Measurements from ENCODE around the gene ADCY10. TPM values are rescaled to one million over a fixed set of nuclear protein-coding genes. Genes with fewer than 3 reads are reported as not detected.
"Not testable (repeated sequence)": the region's sequence is repeated elsewhere in the genome, so short reads cannot be mapped to it uniquely, and the experiment has no call there.

The ADCY10 gene
- total RNA-seq, 1 donor from 2014 or later, result not detected

DNA sequence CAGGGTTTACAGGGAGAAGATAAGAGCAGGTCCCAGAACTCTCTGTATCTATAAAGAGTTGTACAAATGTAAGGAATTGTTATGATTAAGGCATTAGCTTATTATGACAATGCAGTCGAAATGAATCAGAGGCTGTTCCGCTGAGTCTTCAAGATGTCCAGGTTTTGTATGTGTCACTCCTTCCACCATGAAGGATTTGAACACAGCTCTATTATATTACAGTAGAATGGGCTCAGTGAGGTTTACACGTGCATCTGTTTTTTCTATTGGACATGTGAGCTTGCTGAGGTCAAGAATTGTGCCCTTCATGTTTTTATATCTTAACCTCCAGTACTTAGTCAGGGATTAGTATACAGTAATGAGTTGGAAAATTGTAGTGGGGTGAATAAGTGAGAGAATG lies 105.8 kb downstream of the ADCY10 start:
- Histone ChIP-seq H3K27me3 (no peaks in the 10 kb centered on the region), H3K27ac (no peak overlapping the region), H3K9ac (no peak overlapping the region), H4K20me1 (ENCODE audit: low read depth) (no peaks in the 10 kb centered on the region), H3K4me1 (no peaks in the 10 kb centered on the region), H3K36me3 (no peaks in the 10 kb centered on the region), H3K9me3 (ENCODE audit: low read depth) (peaks cover 4% of the 10 kb centered on the region), H3F3A (ENCODE audit: low read depth) (no peaks in the 10 kb centered on the region), H3K4me3 (no peak overlapping the region), H3K4me2 (no peak overlapping the region), H3K79me2 (ENCODE audit: low read depth) (no peaks in the 10 kb centered on the region), H2AFZ (replicated peaks) (no peak overlapping the region)
- peaks cover 5% of the 10 kb centered on the region for H3K36me3 Mint-ChIP-seq
- peaks cover 32% of the 10 kb centered on the region for H3K9me3 Mint-ChIP-seq
- H3K4me1 Mint-ChIP-seq, result no peaks in the 10 kb centered on the region
- no peak for TF ChIP-seq EZH2 (IDR thresholded peaks at IDR 0.05)
- TF ChIP-seq, protein P1, sequence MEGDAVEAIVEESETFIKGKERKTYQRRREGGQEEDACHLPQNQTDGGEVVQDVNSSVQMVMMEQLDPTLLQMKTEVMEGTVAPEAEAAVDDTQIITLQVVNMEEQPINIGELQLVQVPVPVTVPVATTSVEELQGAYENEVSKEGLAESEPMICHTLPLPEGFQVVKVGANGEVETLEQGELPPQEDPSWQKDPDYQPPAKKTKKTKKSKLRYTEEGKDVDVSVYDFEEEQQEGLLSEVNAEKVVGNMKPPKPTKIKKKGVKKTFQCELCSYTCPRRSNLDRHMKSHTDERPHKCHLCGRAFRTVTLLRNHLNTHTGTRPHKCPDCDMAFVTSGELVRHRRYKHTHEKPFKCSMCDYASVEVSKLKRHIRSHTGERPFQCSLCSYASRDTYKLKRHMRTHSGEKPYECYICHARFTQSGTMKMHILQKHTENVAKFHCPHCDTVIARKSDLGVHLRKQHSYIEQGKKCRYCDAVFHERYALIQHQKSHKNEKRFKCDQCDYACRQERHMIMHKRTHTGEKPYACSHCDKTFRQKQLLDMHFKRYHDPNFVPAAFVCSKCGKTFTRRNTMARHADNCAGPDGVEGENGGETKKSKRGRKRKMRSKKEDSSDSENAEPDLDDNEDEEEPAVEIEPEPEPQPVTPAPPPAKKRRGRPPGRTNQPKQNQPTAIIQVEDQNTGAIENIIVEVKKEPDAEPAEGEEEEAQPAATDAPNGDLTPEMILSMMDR (IDR thresholded peaks at IDR 0.05), result no peak
- TF ChIP-seq EZH2phosphoT487 (IDR thresholded peaks at IDR 0.05), result no peak
- DNase-seq (ENCODE audit: low spot score), result no peak
- no peak overlapping the region for H3K4me3 Mint-ChIP-seq
- H3K27ac Mint-ChIP-seq, result no peak overlapping the region
- peaks cover 6% of the 10 kb centered on the region for H3K27me3 Mint-ChIP-seq (ENCODE audit: insufficient read depth, low read depth)

DNA sequence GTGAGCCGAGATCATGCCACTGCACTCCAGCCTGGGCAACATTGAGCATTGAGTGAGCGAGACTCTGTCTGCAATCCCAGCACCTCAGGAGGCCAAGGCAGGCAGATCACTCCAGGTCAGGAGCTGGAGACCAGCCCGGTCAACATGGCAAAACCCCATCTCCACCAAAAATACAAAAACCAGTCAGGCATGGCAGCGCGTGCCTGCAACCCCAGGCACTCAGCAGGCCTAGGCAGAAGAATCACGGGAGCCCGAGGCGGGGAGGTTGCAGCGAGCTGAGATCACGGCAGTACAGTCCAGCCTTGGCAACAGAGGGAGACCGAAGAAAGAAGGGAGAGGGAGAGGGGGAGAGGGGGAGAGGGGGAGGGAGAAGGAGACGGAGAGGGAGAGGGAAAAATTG lies 107.3 kb downstream of the ADCY10 start:
- not testable (repeated sequence) for H3K27ac Mint-ChIP-seq; H3K27ac ChIP-seq; H3K4me3 Mint-ChIP-seq; H3K4me1 Mint-ChIP-seq; H3K36me3 ChIP-seq; H3K4me3 ChIP-seq; H3K27me3 ChIP-seq; H2AFZ ChIP-seq (replicated peaks); H3K4me2 ChIP-seq; H3K4me1 ChIP-seq; H3K79me2 ChIP-seq (ENCODE audit: low read depth); H3K9ac ChIP-seq; DNase-seq (ENCODE audit: low spot score); H3K27me3 Mint-ChIP-seq (ENCODE audit: insufficient read depth, low read depth); H4K20me1 ChIP-seq (ENCODE audit: low read depth); H3K9me3 ChIP-seq (ENCODE audit: low read depth); H3F3A ChIP-seq (ENCODE audit: low read depth)
- peaks cover 30% of the 10 kb centered on the region for H3K9me3 Mint-ChIP-seq
- peaks cover 13% of the 10 kb centered on the region for H3K36me3 Mint-ChIP-seq

DNA sequence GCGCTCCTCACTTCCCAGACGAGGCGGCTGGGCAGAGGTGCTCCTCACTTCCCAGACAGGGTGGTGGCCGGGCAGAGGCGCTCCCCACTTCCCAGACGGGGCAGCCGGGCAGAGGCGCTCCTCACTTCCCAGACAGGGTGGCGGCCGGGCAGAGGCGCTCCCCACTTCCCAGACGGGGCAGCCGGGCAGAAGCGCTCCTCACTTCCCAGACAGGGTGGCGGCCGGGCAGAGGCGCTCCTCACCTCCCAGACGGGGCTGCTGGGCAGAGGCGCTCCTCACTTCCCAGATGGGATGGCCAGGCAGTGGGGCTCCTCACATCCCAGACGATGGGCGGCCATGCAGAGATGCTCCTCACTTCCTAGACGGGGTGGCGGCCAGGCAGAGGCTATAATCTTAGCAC lies 107.7 kb downstream of the ADCY10 start:
- H3K4me3 Mint-ChIP-seq; H3K4me1 Mint-ChIP-seq; DNase-seq (ENCODE audit: low spot score); H4K20me1 ChIP-seq (ENCODE audit: low read depth); H3K27ac ChIP-seq; H2AFZ ChIP-seq (replicated peaks); H3F3A ChIP-seq (ENCODE audit: low read depth); H3K4me3 ChIP-seq; H3K4me1 ChIP-seq; H3K4me2 ChIP-seq; H3K9me3 ChIP-seq (ENCODE audit: low read depth); H3K9ac ChIP-seq; H3K27ac Mint-ChIP-seq; H3K36me3 ChIP-seq; H3K27me3 ChIP-seq; H3K27me3 Mint-ChIP-seq (ENCODE audit: insufficient read depth, low read depth); H3K79me2 ChIP-seq (ENCODE audit: low read depth): not testable (repeated sequence)
- H3K36me3 Mint-ChIP-seq, result peaks cover 11% of the 10 kb centered on the region
- H3K9me3 Mint-ChIP-seq, result peaks cover 30% of the 10 kb centered on the region

DNA sequence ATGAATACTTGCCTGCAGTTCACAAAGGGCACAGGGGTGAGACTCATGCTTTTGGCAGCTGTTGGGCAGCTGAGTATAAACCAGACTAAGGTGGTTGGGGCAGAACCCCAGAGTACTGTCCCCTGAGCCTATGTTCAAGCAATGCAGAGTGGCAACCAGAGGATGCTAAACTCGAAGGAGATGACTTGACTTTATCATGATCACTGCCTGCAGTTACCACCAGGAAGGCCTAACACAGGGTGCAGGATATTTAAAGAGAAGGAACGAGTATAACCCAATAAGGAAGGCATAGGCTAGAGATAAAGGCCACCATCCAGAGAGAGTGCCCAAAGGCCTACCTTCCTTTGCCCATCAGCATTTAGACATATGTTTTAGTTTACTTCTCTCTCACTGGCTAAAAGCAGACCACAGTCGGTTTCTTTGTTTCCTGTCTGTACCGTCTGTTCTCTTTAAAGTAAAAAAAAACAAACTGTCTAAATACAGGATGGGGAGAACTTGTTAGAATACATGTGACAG lies 108.8 kb downstream of the ADCY10 start:
- Mint-ChIP-seq H3K27me3 (ENCODE audit: insufficient read depth, low read depth) (no peaks in the 10 kb centered on the region), H3K27ac (no peak overlapping the region), H3K4me1 (no peaks in the 10 kb centered on the region), H3K9me3 (peaks cover 27% of the 10 kb centered on the region), H3K4me3 (no peak overlapping the region), H3K36me3 (peaks cover 11% of the 10 kb centered on the region)
- no peaks in the 10 kb centered on the region for H3K79me2 ChIP-seq (ENCODE audit: low read depth)
- H3K4me3 ChIP-seq, result no peak overlapping the region
- H3K9ac ChIP-seq, result no peak overlapping the region
- H2AFZ ChIP-seq (replicated peaks), result no peak overlapping the region
- H3K9me3 ChIP-seq (ENCODE audit: low read depth), result no peaks in the 10 kb centered on the region
- H3K4me2 ChIP-seq, result no peak overlapping the region
- TF ChIP-seq EZH2phosphoT487 (IDR thresholded peaks at IDR 0.05) (no peak), EZH2 (IDR thresholded peaks at IDR 0.05) (no peak)
- no peak for DNase-seq (ENCODE audit: low spot score)
- H3F3A ChIP-seq (ENCODE audit: low read depth), result no peaks in the 10 kb centered on the region
- H3K27ac ChIP-seq, result no peak overlapping the region
- H3K4me1 ChIP-seq, result no peaks in the 10 kb centered on the region
- H3K36me3 ChIP-seq, result no peaks in the 10 kb centered on the region
- H4K20me1 ChIP-seq (ENCODE audit: low read depth), result no peaks in the 10 kb centered on the region
- no peaks in the 10 kb centered on the region for H3K27me3 ChIP-seq
